Vagina (tissue), 2 donors: Measurements from ENCODE around the gene ZDHHC22. TPM values are rescaled to one million over a fixed set of nuclear protein-coding genes. Genes with fewer than 3 reads are reported as not detected.

Experiments used
- DNase-seq, 2 donors: peaks; one replicate each; pipeline ENCODE4 v3.0.0-alpha.2; 2017; ENCODE audit errors: extremely low spot score in 2 of 2
- H3K27ac ChIP-seq: fragments of 200-600 bp; sonication (generic); one replicate; pipeline ENCODE4 v1.5.1; 2019
- H3K27me3 ChIP-seq: fragments of 200-600 bp; sonication (generic); one replicate; pipeline ENCODE4 v1.5.1; 2019
- H3K36me3 ChIP-seq, 2 donors: fragments of 200-600 bp; sonication (generic); one replicate each; pipeline ENCODE4 v1.5.1; 2017 to 2019
- H3K4me1 ChIP-seq: fragments of 200-600 bp; sonication (generic); one replicate; pipeline ENCODE4 v1.5.1; 2019
- H3K4me3 ChIP-seq, 2 donors: fragments of 200-600 bp; sonication (generic); 1 replicate in 1 of 2; 2 replicates in 1 of 2; pipeline ENCODE4 v1.5.1; 2016 to 2019
- H3K9me3 ChIP-seq: fragments of 200-600 bp; sonication (generic); one replicate; pipeline ENCODE4 v1.5.1; 2019
- POLR2A ChIP-seq, 2 donors: fragments of 450-650 bp; IDR thresholded peaks; one replicate each; pipeline ENCODE4 v1.6.1; 2017; ENCODE audit warnings: antibody characterized with exemption in 2 of 2, mild to moderate bottlenecking in 2 of 2, moderate library complexity in 2 of 2
- POLR2AphosphoS5 ChIP-seq, 2 donors: sonication (generic); formaldehyde crosslinking; IDR thresholded peaks; one replicate each; pipeline ENCODE4 v1.9.0; 2017; ENCODE audit warnings: antibody characterized with exemption in 2 of 2, mild to moderate bottlenecking in 2 of 2, low read depth in 1 of 2; ENCODE audit not compliant: insufficient read depth in 1 of 2
- intact Hi-C: fragments of 100-400 bp; cut with DNase I; formaldehyde crosslinking; loops from one replicate; pipeline ENCODE4 v1.15.1; 2023
- total RNA-seq: library from RNA; depleted of rRNA; stranded (reverse); fragments of >200 nt; gene quantifications from one replicate; pipeline ENCODE4 v1.2.3, GENCODE V29; 2016
- TF ChIP-seq, protein P1 (sequence below), 3 experiments: fragments of 450-650 bp in 2 of 3; fragments of 200-600 bp in 1 of 3; sonication (generic) in 1 of 3; IDR thresholded peaks; one replicate each; pipeline ENCODE4 v1.5.1; 2017 to 2019; ENCODE audit warnings: antibody characterized with exemption in 3 of 3, mild to moderate bottlenecking in 2 of 3, moderate library complexity in 2 of 3

Gene ZDHHC22
- total RNA-seq, 1 donor from 2014 or later = not detected

DNA sequence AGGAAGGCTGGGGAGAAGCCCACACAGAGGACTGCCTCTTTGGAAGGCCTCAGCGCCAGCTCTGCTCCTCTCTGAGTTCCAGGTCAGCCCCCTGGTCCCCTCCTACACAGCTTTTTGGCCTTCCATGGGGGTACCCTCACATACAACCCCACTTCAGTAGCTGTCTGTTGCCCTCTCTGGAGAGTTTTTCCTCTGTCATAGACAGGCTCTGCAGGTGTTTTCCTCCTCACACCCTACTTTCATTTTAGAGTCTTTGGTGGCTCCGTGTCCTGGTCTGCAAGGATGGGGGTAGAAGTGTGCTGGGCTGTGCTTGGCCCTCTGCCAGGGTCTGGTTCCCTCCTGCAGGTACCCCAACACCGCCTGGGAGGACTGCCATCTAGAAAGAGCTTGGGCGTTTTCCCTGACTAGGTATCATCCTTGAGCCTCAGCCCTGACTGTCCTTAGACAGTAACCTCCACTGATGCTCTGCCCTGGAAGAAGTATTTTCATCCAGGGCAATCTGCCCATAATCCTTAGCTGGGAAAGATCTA, 15.1 kb downstream of the ZDHHC22 start:
- TF ChIP-seq POLR2A (IDR thresholded peaks at IDR 0.05) = no peak
- TF ChIP-seq, protein P1, sequence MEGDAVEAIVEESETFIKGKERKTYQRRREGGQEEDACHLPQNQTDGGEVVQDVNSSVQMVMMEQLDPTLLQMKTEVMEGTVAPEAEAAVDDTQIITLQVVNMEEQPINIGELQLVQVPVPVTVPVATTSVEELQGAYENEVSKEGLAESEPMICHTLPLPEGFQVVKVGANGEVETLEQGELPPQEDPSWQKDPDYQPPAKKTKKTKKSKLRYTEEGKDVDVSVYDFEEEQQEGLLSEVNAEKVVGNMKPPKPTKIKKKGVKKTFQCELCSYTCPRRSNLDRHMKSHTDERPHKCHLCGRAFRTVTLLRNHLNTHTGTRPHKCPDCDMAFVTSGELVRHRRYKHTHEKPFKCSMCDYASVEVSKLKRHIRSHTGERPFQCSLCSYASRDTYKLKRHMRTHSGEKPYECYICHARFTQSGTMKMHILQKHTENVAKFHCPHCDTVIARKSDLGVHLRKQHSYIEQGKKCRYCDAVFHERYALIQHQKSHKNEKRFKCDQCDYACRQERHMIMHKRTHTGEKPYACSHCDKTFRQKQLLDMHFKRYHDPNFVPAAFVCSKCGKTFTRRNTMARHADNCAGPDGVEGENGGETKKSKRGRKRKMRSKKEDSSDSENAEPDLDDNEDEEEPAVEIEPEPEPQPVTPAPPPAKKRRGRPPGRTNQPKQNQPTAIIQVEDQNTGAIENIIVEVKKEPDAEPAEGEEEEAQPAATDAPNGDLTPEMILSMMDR (IDR thresholded peaks at IDR 0.05) = no peak
- no peak for TF ChIP-seq POLR2AphosphoS5 (IDR thresholded peaks at IDR 0.05; ENCODE audit: insufficient read depth in 1 of 2, low read depth in 1 of 2)
- no peak for DNase-seq
- intact Hi-C loops = no loop called here

GRCh38 chr14:77125823-77126325, 15.7 kb downstream of the ZDHHC22 start:
- Histone ChIP-seq H3K27me3 (no peaks in the 10 kb centered on the region), H3K4me1 (peaks cover 38% of the 10 kb centered on the region), H3K9me3 (no peaks in the 10 kb centered on the region), H3K36me3 (no peaks in the 10 kb centered on the region), H3K4me3 (no peak overlapping the region), H3K27ac (no peak overlapping the region)
- DNase-seq = no peak
- no peak for TF ChIP-seq POLR2A (IDR thresholded peaks at IDR 0.05)
- TF ChIP-seq POLR2AphosphoS5 (IDR thresholded peaks at IDR 0.05; ENCODE audit: insufficient read depth in 1 of 2, low read depth in 1 of 2) = no peak
- TF ChIP-seq, protein P1 (IDR thresholded peaks at IDR 0.05) = no peak
- intact Hi-C loops = no loop called here

More for the DNA sequence above, 15.1 kb downstream of the ZDHHC22 start:
- H3K4me3 ChIP-seq = no peak overlapping the region
- H3K27ac ChIP-seq = no peak overlapping the region
- H3K27me3 ChIP-seq = no peaks in the 10 kb centered on the region
- H3K36me3 ChIP-seq = no peaks in the 10 kb centered on the region
- H3K4me1 ChIP-seq = peaks cover 32% of the 10 kb centered on the region
- H3K9me3 ChIP-seq = no peaks in the 10 kb centered on the region

GRCh38 chr14:77125281-77125801, 16.2 kb downstream of the ZDHHC22 start:
- no peak for DNase-seq
- TF ChIP-seq, protein P1 (IDR thresholded peaks at IDR 0.05) = peak in 1 of 3 experiments; percentile 13
- TF ChIP-seq POLR2AphosphoS5 (IDR thresholded peaks at IDR 0.05; ENCODE audit: insufficient read depth in 1 of 2, low read depth in 1 of 2) = no peak
- Histone ChIP-seq H3K9me3 (no peaks in the 10 kb centered on the region), H3K27ac (no peak overlapping the region), H3K4me1 (peaks cover 41% of the 10 kb centered on the region), H3K36me3 (no peaks in the 10 kb centered on the region), H3K27me3 (no peaks in the 10 kb centered on the region), H3K4me3 (peak overlapping the region; percentile 42 to 45)
- intact Hi-C loops = no loop called here

DNA sequence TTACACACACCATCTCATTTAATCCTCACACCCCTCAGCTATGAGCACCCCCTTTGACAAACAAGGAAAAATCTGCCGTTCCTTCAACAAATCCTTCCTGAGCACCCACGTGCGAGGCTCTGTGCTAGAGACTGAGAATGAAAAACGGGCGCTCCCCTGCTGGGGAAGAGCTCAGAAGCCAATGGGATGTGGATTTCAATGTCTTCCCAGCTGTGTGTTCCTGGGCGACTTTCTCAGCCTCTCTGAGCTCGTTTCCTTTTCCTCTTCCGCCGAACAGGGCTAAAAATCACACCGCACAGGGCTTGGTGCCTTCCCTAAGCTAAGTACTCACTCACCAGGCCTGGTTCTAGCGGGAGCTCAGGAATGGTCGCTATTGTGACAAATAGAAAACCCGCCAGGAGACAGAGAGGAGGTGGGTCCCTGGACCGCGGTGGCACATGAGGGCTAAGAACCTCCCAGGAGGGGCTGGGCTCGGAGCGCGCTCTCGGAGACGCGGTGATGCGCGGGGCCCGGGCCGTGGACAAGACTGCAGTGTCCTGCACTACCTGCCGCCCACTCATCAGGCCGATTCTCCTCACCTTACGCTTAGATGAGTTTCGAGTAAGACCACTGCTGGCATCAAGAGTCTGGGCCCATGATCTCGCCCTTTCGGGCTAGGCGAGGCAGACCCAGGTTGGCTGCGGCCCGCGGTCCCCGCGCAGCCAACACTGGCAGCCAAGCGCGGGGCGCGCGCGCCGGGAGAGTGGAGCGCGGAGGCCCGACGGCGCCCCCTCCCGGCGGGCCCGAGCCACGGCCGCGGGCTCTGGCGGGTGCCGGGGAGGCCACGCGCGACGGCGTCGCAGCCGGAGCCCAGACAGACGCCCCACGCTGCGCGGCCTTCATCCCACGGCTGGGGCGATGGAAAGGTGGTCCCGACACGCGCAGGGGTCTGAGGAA, 17.0 kb downstream of the ZDHHC22 start:
- Histone ChIP-seq H3K4me1 (peaks cover 41% of the 10 kb centered on the region), H3K27ac (peak overlapping the region; percentile 4)

More for the DNA sequence above, 17.0 kb downstream of the ZDHHC22 start:
- TF ChIP-seq, protein P1 (IDR thresholded peaks at IDR 0.05) = peak in 2 of 3 experiments; percentile 8 to 52
- TF ChIP-seq POLR2A (IDR thresholded peaks at IDR 0.05) = no peak
- no peak for TF ChIP-seq POLR2AphosphoS5 (IDR thresholded peaks at IDR 0.05; ENCODE audit: insufficient read depth in 1 of 2, low read depth in 1 of 2)
- peak overlapping the region; percentile 42 to 45 for H3K4me3 ChIP-seq
- intact Hi-C loops = no loop called here
- DNase-seq = no peak
- no peaks in the 10 kb centered on the region for H3K9me3 ChIP-seq
- no peaks in the 10 kb centered on the region for H3K36me3 ChIP-seq
- no peaks in the 10 kb centered on the region for H3K27me3 ChIP-seq
